Type B pancreatic cell (in vitro differentiated cells): ENCODE data around the gene MZF1. TPM values are rescaled to one million over a fixed set of nuclear protein-coding genes. Genes with fewer than 3 reads are reported as not detected.
A peak's percentile ranks its signal among the peaks of the same experiment; 100 is the strongest.

ENCODE experiments used
- DNase-seq: peaks from one replicate; pipeline ENCODE4 v3.0.0; 2021; ENCODE audit warnings: mixed read lengths; ENCODE audit not compliant: unreplicated experiment; ENCODE audit errors: extremely low spot score
- H3K27ac Mint-ChIP-seq: 2 replicates; pipeline ENCODE4 v1.8.0; 2021; ENCODE audit warnings: mild to moderate bottlenecking, mixed read lengths
- H3K27me3 Mint-ChIP-seq: 2 replicates; pipeline ENCODE4 v1.8.0; 2021; ENCODE audit warnings: mixed read lengths
- H3K36me3 Mint-ChIP-seq: 2 replicates; pipeline ENCODE4 v1.8.0; 2021; ENCODE audit warnings: mixed read lengths
- H3K4me1 Mint-ChIP-seq: one replicate; pipeline ENCODE4 v1.8.0; 2021; ENCODE audit warnings: mixed read lengths; ENCODE audit not compliant: unreplicated experiment
- H3K4me3 Mint-ChIP-seq: 2 replicates; pipeline ENCODE4 v1.8.0; 2021; ENCODE audit warnings: mild to moderate bottlenecking, mixed read lengths
- H3K9me3 Mint-ChIP-seq: 2 replicates; pipeline ENCODE4 v1.8.0; 2021; ENCODE audit warnings: mixed read lengths
- CTCF ChIP-seq: fragments of 200-600 bp; sonication (generic); conservative IDR thresholded peaks from 2 replicates; pipeline ENCODE4 v1.5.0; 2021; ENCODE audit warnings: antibody characterized with exemption, mild to moderate bottlenecking
- total RNA-seq: library from RNA; stranded (reverse); gene quantifications from 2 replicates; pipeline ENCODE4 v1.2.1, GENCODE V29; 2021; ENCODE audit warnings: low replicate concordance

MZF1 gene
- total RNA-seq, 1 donor from 2014 or later, result 30.0 TPM

DNA sequence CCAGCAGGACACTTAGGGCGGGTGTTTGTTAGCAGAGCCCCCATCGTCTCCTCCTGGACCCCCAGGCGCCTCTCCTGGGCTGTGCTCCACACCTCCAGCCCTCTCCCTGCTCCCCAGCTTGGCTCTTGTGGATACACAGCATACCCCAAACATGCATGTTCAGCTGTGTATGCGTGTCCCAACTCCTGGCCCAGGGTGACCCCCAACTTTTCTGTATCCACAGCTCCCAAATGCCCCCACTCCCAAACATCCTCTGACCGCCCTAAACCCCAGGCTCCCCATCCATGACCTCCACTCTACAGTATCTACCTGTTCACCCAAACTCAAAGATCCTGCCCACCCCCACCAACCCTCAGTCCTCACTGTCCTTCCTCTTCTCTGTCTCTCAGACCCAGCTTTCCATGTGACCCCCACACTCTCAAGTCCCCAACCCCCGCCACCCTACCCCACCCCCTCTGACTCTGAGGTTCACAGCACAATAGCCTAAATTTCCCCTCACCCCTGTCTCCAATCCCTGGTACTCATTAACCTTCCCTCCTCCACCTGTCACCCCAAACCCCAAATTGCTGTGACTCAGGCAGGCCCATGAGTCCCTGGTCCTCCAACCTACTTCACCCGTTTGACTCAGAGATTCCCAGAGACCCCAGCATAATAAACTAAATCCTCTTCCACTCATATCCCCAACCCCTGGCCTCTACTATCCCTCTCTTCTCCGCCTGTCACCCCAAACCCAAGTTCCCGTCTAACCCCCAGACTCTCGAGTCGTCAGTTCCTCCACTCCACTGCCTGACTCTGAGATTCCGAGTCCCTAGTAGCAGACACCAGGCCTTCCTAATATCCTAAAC lies 15.7 kb downstream of the MZF1 start:
- Mint-ChIP-seq H3K9me3 (no peaks in the 10 kb centered on the region), H3K4me1 (peaks cover 20% of the 10 kb centered on the region), H3K4me3 (peak overlapping the region; percentile 99), H3K27me3 (no peaks in the 10 kb centered on the region), H3K36me3 (peaks cover 16% of the 10 kb centered on the region), H3K27ac (peak overlapping the region; percentile 100)
- TF ChIP-seq CTCF, result no peak
- no peak for DNase-seq

DNA sequence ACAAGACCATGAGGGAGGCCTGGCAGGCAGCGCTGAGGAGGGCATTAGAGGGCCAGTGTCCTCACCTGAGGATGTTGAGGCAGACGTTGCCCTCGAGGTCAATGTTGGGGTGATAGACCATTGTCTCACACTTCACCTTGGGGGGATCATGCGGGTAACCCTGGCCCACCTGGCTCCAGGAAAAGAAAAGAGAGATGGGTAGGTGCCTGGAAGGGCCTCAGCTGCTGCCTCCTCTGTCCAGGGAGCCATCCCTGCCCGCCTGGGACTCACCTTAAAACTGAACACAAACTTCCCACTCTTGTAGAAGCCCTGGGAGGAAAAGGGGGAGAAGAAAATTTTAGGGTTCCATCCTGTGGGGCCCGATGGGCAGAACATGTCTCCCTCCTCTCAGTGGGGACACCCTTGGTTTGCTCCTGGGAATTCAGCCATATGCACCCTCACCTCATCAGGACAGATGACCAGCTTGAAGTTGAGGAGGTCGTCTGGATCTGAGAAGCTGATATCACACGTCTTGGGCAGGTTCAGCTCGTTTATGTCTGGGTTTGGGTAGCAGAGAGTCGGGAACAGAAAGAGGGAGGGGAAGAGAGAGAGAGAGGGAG lies 16.4 kb downstream of the MZF1 start:
- Mint-ChIP-seq H3K27me3 (no peaks in the 10 kb centered on the region), H3K4me3 (peak overlapping the region; percentile 99), H3K27ac (peak overlapping the region; percentile 100), H3K9me3 (no peaks in the 10 kb centered on the region), H3K36me3 (peaks cover 20% of the 10 kb centered on the region), H3K4me1 (peaks cover 20% of the 10 kb centered on the region)
- TF ChIP-seq CTCF, result no peak
- DNase-seq, result no peak

- Mint-ChIP-seq H3K36me3 (peaks cover 20% of the 10 kb centered on the region), H3K4me1 (peaks cover 20% of the 10 kb centered on the region), H3K27ac (peak overlapping the region; percentile 100), H3K27me3 (no peaks in the 10 kb centered on the region), H3K4me3 (peak overlapping the region; percentile 99), H3K9me3 (no peaks in the 10 kb centered on the region)
- no peak for DNase-seq
- no peak for TF ChIP-seq CTCF
These were observed 17.1 kb downstream of the MZF1 start for GRCh38 chr19:58555920-58556621.

- peak overlapping the region; percentile 99 for H3K27ac Mint-ChIP-seq
- no peaks in the 10 kb centered on the region for H3K9me3 Mint-ChIP-seq
These were observed 17.7 kb downstream of the MZF1 start for GRCh38 chr19:58555369-58555885.

More at GRCh38 chr19:58555369-58555885, 17.7 kb downstream of the MZF1 start:
- DNase-seq, result no peak
- TF ChIP-seq CTCF, result no peak
- peaks cover 20% of the 10 kb centered on the region for H3K4me1 Mint-ChIP-seq
- H3K36me3 Mint-ChIP-seq, result peaks cover 20% of the 10 kb centered on the region
- peak overlapping the region; percentile 95 for H3K4me3 Mint-ChIP-seq
- no peaks in the 10 kb centered on the region for H3K27me3 Mint-ChIP-seq
